PC-3 (cell line): ENCODE results near the gene CDH11.

Source experiments
- CTCF ChIP-seq: fragments of 300-600 bp; sonication (generic); conservative IDR thresholded peaks from 2 replicates; pipeline ENCODE4 v1.5.1; 2017; ENCODE audit warnings: antibody characterized with exemption, low read depth, mild to moderate bottlenecking, low read length
- EZH2 ChIP-seq: fragments of 300-600 bp; sonication (generic); IDR thresholded peaks from one replicate; pipeline ENCODE4 v1.6.1; 2017; ENCODE audit warnings: antibody characterized with exemption, mild to moderate bottlenecking, low read length; ENCODE audit not compliant: unreplicated experiment
- EZH2phosphoT487 ChIP-seq: fragments of 300-600 bp; sonication (generic); IDR thresholded peaks from 2 replicates; pipeline ENCODE4 v1.6.1; 2018; ENCODE audit warnings: mild to moderate bottlenecking, antibody characterized with exemption, low read length, borderline replicate concordance

DNA sequence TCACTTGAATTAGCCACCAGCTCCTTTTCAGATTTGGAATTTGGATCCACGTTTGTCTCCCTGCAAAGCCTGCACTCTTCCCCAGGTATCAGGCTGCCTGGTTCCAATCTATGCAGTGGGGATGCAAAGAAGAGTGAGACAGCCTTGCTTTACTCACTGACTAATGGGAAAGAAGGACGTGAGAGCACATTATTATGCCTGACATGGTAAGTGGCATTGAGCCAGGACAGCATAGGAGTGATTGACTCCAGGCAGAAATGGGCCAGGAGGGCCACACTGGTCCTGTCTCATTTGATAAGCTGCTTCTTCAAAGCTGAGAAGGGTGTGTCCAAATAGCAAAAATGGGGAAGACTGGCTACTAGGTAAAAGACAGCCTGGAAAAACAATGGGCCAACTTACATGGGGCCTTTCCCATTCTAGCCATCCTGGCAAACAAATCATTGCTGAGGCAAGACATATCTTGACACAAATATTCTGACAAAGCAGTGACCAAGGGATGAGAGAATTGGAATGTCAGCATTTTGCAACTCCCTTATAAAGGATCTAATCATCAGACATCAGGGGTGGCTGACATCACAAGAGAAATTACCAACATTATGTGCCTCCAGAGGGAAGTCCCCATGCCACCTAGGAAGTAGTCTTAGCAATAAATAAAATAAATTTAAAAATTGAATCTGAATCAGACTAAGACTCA is 38.6 kb downstream of the CDH11 start:
- TF ChIP-seq CTCF (no peak), EZH2 (no peak), EZH2phosphoT487 (no peak)
